AG20443 (cell line): ENCODE data around the gene PHKA2.
A peak's percentile ranks its signal among the peaks of the same experiment; 100 is the strongest.
"Not testable (repeated sequence)": the region's sequence is repeated elsewhere in the genome, so short reads cannot be mapped to it uniquely, and the experiment has no call there.

ENCODE experiments used
- DNase-seq: peaks from one replicate; pipeline ENCODE4 v3.0.0; 2012; ENCODE audit warnings: low spot score, mixed read lengths

PHKA2 gene, protein sequence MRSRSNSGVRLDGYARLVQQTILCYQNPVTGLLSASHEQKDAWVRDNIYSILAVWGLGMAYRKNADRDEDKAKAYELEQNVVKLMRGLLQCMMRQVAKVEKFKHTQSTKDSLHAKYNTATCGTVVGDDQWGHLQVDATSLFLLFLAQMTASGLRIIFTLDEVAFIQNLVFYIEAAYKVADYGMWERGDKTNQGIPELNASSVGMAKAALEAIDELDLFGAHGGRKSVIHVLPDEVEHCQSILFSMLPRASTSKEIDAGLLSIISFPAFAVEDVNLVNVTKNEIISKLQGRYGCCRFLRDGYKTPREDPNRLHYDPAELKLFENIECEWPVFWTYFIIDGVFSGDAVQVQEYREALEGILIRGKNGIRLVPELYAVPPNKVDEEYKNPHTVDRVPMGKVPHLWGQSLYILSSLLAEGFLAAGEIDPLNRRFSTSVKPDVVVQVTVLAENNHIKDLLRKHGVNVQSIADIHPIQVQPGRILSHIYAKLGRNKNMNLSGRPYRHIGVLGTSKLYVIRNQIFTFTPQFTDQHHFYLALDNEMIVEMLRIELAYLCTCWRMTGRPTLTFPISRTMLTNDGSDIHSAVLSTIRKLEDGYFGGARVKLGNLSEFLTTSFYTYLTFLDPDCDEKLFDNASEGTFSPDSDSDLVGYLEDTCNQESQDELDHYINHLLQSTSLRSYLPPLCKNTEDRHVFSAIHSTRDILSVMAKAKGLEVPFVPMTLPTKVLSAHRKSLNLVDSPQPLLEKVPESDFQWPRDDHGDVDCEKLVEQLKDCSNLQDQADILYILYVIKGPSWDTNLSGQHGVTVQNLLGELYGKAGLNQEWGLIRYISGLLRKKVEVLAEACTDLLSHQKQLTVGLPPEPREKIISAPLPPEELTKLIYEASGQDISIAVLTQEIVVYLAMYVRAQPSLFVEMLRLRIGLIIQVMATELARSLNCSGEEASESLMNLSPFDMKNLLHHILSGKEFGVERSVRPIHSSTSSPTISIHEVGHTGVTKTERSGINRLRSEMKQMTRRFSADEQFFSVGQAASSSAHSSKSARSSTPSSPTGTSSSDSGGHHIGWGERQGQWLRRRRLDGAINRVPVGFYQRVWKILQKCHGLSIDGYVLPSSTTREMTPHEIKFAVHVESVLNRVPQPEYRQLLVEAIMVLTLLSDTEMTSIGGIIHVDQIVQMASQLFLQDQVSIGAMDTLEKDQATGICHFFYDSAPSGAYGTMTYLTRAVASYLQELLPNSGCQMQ

DNA sequence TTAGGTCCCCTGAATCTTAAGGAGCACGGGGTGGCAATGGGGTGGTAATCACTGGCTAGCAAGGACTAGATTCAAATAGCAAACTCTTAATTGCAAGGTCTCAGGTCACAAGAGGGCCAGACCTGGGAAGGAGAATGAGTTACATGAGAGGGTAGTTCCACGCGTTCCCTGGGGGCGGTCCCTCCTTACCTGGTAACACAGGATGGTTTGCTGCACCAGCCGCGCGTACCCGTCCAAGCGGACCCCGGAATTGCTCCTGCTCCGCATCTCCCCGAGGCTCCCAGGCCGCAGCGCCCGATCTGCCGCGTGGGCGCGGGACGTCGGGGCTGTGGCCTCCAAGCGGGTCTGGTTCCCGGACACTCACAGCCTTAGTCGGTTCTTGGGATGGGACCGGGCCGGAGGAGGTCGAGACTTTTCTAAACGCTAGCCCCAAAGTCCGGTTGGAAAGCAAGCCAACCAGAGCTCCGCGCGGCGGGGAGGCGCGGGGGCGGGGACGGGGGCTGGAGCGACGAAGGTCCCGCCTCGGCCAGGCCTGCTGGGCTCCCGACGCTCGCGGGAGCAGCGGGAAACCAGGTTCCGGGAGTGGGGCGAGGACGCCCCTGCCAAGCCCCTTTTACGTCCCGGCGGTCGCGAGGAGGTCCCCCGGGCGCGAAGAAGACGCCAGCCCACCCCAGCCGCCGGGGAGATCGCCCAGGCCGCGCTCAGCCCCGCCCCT, at the start of gene PHKA2:
PHKA2 (minus strand) TSS at position 449 of the 715 bp plus-strand sequence; CDS start at position 267, 182 bp downstream.
- peak; percentile 73 for DNase-seq

GRCh38 chrX:19030805-19031204, 46.9 kb upstream of the PHKA2 start:
- DNase-seq: no peak

GRCh38 chrX:19028560-19028959, 44.6 kb upstream of the PHKA2 start:
- no peak for DNase-seq

GRCh38 chrX:19024366-19024765, 40.5 kb upstream of the PHKA2 start:
- no peak for DNase-seq

- no peak for DNase-seq
Observed at GRCh38 chrX:19019996-19020395, 36.1 kb upstream of the PHKA2 start.

DNA sequence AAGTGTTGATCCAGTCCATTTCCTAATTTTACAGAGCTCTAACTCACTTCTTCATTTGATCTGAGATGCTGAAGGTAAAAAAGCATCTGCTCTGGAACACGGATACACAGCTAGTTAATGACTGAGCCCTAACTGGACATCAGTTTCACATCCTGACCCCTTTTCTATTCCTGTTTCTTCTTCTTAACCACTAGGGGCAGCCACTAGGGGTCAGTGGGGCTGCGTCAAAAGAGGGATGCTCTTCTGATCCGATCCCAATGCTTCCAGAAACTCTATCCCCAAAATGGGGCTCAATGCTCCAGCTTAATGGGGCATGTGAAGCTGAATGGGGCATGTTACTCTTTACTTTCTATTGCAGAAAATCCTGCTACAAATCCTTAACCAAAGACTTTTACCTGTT, 33.4 kb upstream of the PHKA2 start:
- DNase-seq: peak; percentile 16

DNA sequence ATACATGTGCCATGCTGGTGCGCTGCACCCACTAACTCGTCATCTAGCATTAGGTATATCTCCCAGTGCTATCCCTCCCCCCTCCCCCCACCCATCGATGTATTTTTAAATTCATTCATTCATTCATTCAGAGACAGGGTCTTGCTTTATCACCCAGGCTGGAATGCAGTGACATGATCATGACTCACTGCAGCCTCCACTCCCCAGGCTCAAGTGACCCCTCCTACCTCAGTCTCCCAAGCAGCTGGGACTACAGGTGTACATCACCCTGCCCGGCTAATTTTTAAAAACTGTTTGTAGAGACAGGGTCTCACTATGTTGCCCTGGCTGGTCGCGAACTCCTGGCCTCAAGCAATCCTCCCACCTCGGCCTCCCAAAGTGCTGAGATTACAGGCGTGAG, 32.7 kb upstream of the PHKA2 start:
- DNase-seq: not testable (repeated sequence)

DNA sequence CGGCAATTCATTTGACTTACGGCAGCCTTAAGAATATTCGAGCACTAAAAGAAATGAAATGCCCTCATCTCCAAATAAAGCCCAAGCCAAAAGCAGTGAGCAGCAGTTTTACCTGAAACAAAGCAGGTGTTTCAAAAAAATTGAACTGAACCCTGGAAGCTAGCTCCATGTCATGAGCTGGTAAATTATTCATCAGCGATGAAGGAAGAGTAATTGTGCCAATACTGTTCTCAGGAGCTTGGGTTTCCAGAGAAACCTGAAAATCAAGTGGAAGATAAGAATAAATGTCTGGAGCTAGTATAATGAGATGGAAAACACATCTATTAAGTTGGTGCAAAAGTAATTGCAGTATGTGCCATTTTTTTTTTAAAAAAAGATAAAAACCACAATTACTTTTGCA, 24.0 kb upstream of the PHKA2 start:
- no peak for DNase-seq

- no peak for DNase-seq
Observed at GRCh38 chrX:19007011-19007410, 23.1 kb upstream of the PHKA2 start.

DNA sequence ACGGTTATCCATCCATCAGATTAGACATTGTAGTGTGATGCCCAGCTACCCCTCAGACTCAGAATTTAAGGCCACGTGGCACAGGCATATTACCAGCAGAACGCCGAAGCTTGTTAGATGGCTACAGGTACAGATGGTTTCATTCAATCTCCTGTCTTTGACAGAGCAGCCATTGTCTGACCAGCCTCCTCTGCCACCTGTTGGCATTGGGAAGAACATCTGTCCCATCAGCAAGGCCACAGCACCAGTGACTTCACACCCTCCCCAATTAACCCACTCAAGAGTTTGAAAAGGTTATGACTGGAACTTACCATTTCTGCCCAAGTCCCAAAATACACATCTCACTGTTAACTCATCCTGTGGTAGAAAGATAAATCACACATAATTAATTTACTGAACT, 22.0 kb upstream of the PHKA2 start:
- no peak for DNase-seq

DNA sequence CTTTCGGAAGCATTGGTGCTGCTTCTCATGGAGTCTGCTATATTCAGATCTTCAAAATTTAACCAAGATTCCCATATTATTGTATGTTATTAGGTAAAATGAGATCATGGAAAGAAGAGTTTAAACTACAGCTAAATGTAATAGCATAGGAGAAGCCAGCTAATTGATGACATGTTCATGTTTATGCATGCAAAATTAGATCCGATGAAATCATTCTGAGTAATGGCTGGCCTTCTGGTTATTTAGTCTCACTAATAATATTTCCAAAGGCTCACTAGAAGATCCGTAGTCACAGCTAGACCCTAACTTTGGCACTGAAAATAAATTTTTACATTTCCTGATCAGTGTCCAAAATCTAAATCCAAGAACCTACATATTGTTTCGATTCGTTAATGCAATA, 19.8 kb upstream of the PHKA2 start:
- no peak for DNase-seq

- no peak for DNase-seq
Observed at GRCh38 chrX:18998653-18999052, 14.7 kb upstream of the PHKA2 start.

- DNase-seq: peak; percentile 14
Observed at GRCh38 chrX:18997916-18998315, 14.0 kb upstream of the PHKA2 start.

DNA sequence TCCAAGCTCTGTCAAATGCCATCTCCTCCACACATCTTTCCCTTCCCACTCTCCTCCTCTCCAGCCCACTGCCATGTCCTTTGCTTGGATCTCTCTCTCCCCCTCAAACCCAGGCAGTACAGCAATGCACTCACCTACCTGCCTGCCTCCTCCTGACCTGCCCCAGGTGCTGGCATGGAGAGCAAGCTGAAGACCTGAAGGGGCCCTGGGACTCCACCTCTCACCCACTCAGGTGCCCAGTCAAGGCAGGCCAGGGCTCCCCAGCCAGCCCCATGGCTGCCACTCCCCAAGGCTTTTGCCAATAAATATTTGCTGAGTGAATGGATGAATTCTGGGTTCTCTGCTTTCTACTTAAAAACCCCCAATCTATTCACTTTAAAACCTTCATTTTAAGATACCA, 12.6 kb upstream of the PHKA2 start:
- no peak for DNase-seq

- peak; percentile 20 for DNase-seq
Observed at GRCh38 chrX:18995221-18995620, 11.3 kb upstream of the PHKA2 start.

DNA sequence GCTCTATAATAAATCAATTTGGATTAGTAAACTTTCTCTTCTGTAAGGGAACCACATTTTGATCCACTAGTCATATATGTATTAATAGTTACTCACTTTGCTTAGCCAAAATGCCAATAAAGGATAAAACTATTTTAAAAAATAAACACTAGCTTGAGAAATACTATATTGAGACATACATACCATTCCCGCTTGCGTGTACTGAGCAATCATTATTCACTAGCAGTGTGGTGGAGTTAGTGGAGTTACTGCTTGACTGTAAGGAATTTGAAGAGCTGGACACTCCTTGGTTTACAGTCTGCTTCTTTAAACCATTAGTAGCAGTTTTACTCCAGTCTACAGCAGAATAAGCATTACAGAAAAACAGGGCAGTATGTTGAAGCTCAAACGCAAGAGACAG, 10.8 kb upstream of the PHKA2 start:
- DNase-seq: peak; percentile 39

DNA sequence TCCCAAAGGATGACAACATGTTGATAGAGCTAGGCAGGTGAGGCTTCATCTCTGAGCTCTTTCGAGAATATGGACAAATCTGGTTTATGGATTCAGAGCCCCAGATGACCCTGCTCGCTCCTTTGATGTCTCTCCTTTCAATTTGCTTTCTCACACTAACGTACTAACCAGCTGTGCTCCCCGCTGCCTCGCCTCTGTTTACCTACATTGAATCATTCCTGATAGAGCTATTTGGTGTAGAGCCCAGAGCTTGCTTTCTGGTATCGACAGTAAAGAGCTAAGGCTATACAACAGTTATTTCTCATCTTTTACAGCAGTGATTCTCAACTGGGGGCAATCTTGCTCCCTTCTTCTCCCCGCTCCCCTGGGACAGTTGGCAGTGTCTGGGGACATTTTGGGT, 8.9 kb upstream of the PHKA2 start:
- DNase-seq: no peak

- no peak for DNase-seq
Observed at GRCh38 chrX:18985186-18985435, 1.2 kb upstream of the PHKA2 start.

DNA sequence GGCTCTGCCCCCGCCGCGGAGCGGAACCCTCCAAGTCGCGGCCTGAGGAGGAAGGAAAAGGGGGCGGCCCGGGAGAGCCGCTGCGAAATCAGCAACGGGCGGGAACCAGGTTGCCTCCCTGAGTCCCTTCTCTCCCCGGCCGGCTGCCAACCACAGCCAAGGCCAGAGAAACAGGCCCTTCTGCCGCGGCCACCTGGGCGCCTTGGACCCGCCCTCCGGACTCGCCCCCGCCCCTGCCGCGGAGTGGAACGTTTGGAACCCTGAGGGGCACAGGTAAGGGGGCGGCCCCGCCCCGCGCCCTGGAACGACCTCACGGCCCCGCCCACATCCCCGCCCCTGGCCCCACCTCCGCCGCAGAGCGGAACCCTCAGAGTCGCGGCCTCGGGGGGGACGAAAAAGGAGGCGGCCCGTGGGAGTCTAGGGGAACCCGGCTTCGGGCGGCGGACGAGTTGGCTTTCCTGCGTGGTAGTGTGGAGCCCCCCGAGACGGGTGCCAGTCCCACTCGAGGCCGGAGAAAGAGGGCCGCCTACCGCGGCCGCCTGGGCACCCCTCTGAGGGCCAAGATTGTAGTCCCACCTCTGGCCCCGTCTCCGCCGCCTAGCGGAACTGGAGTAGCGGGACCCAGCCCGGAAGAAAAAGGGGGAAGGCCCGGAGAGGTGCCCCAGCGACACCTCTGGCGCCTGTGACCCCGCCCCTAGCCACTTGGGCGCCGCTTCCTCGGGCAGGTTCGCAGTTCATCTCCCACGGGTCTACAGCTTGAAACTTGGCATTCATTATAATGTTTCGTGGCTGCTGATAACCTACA, 669 bp upstream of the PHKA2 start:
- peak; percentile 88 for DNase-seq

- no peak for DNase-seq
Observed at GRCh38 chrX:18981124-18981807, 2.6 kb downstream of the PHKA2 start.

- not testable (repeated sequence) for DNase-seq
Observed at GRCh38 chrX:18980262-18980661, 3.7 kb downstream of the PHKA2 start.
